Mesodermal cell (in vitro differentiated cells): Measurements from ENCODE around the gene GNGT1.
A peak's percentile ranks its signal among the peaks of the same experiment; 100 is the strongest.
"Not testable (repeated sequence)": the region's sequence is repeated elsewhere in the genome, so short reads cannot be mapped to it uniquely, and the experiment has no call there.

Source experiments
- H3K27ac ChIP-seq: 2 replicates; pipeline ENCODE4 v1.7.0; 2013; ENCODE audit warnings: mild to moderate bottlenecking, low read depth, low read length, moderate library complexity; ENCODE audit not compliant: severe bottlenecking
- H3K36me3 ChIP-seq: 2 replicates; pipeline ENCODE4 v1.7.1; 2013; ENCODE audit warnings: mild to moderate bottlenecking, low read length, moderate library complexity; ENCODE audit not compliant: control insufficient read depth, insufficient read depth
- H3K4me1 ChIP-seq: one replicate; pipeline ENCODE4 v1.7.1; 2013; ENCODE audit warnings: mild to moderate bottlenecking, low read length; ENCODE audit not compliant: insufficient read depth, control insufficient read depth, poor library complexity, severe bottlenecking
- H3K4me3 ChIP-seq: 2 replicates; pipeline ENCODE4 v1.7.0; 2013; ENCODE audit warnings: low read length, control low read depth, mild to moderate bottlenecking; ENCODE audit not compliant: insufficient read depth, poor library complexity, severe bottlenecking; ENCODE audit errors: extremely low read depth
- H3K9me3 ChIP-seq: 2 replicates; pipeline ENCODE4 v1.7.1; 2013; ENCODE audit warnings: mild to moderate bottlenecking, low read length, moderate library complexity; ENCODE audit not compliant: control insufficient read depth
- WGBS, 2 experiments: methylation state at CpG; one replicate each; pipeline ENCODE4 v1.1.5; 2013; ENCODE audit warnings: missing lambda C conversion rate in 2 of 2; ENCODE audit not compliant: insufficient coverage in 2 of 2; 5-methylcytosine and 5-hydroxymethylcytosine counted together

GNGT1 gene

GRCh38 chr7:93910076-93910994 lies 4.0 kb downstream of the GNGT1 start:
- Histone ChIP-seq H3K36me3 (no peaks in the 10 kb centered on the region), H3K9me3 (no peaks in the 10 kb centered on the region), H3K4me1 (no peaks in the 10 kb centered on the region), H3K4me3 (no peak overlapping the region), H3K27ac (no peak overlapping the region)
- no CpG with 5 or more reads among the region's 3 CpGs for WGBS, 2 experiments

GRCh38 chr7:93911242-93911641 lies 4.9 kb downstream of the GNGT1 start:
- no CpG with 5 or more reads among the region's 3 CpGs for WGBS, 2 experiments
- H3K27ac ChIP-seq, H3K36me3 ChIP-seq, H3K9me3 ChIP-seq, H3K4me1 ChIP-seq, H3K4me3 ChIP-seq: not testable (repeated sequence)

GRCh38 chr7:93911661-93912060 lies 5.3 kb downstream of the GNGT1 start:
- not testable (repeated sequence) for H3K36me3 ChIP-seq, H3K9me3 ChIP-seq, H3K4me3 ChIP-seq, H3K27ac ChIP-seq, H3K4me1 ChIP-seq

- Histone ChIP-seq H3K4me3 (no peak overlapping the region), H3K36me3 (no peaks in the 10 kb centered on the region), H3K4me1 (no peaks in the 10 kb centered on the region), H3K27ac (no peak overlapping the region), H3K9me3 (no peaks in the 10 kb centered on the region)
These were observed 6.8 kb downstream of the GNGT1 start for GRCh38 chr7:93913197-93913596.

- no peak overlapping the region for H3K4me3 ChIP-seq
- no peaks in the 10 kb centered on the region for H3K9me3 ChIP-seq
- H3K4me1 ChIP-seq, result no peaks in the 10 kb centered on the region
- H3K27ac ChIP-seq, result no peak overlapping the region
- no peaks in the 10 kb centered on the region for H3K36me3 ChIP-seq
- 82 to 100% methylated on average over 1 to 2 of the region's 7 CpGs for WGBS, 2 experiments
These were observed 8.3 kb downstream of the GNGT1 start for GRCh38 chr7:93914581-93915066.

- H3K9me3 ChIP-seq, H3K4me1 ChIP-seq, H3K27ac ChIP-seq, H3K4me3 ChIP-seq, H3K36me3 ChIP-seq: not testable (repeated sequence)
- no CpG with 5 or more reads among the region's 3 CpGs for WGBS, 2 experiments
These were observed 9.0 kb downstream of the GNGT1 start for GRCh38 chr7:93915206-93915842.

GRCh38 chr7:93915888-93916287 lies 9.5 kb downstream of the GNGT1 start:
- not testable (repeated sequence) for H3K9me3 ChIP-seq, H3K4me3 ChIP-seq, H3K27ac ChIP-seq, H3K4me1 ChIP-seq, H3K36me3 ChIP-seq

GRCh38 chr7:93916315-93916714 lies 9.9 kb downstream of the GNGT1 start:
- no CpG with 5 or more reads among the region's 4 CpGs for WGBS, 2 experiments
- H3K27ac ChIP-seq, H3K9me3 ChIP-seq, H3K4me1 ChIP-seq, H3K4me3 ChIP-seq, H3K36me3 ChIP-seq: not testable (repeated sequence)

- no peaks in the 10 kb centered on the region for H3K9me3 ChIP-seq
- WGBS, 2 experiments, result 100% methylated on average over 1 of the region's 6 CpGs; no CpG with 5 or more reads in 1 of the 2 experiments
- peak overlapping the region; percentile 56 for H3K4me3 ChIP-seq
- H3K36me3 ChIP-seq, result peaks cover 21% of the 10 kb centered on the region
- peak overlapping the region; percentile 89 for H3K27ac ChIP-seq
- peaks cover 11% of the 10 kb centered on the region for H3K4me1 ChIP-seq
These were observed 14.3 kb downstream of the GNGT1 start for GRCh38 chr7:93920496-93921182.

GRCh38 chr7:93921186-93921585 lies 14.8 kb downstream of the GNGT1 start:
- peak overlapping the region; percentile 56 for H3K4me3 ChIP-seq
- H3K36me3 ChIP-seq, result peaks cover 24% of the 10 kb centered on the region
- peaks cover 11% of the 10 kb centered on the region for H3K4me1 ChIP-seq
- 100% methylated on average over 3 of the region's 8 CpGs; no CpG with 5 or more reads in 1 of the 2 experiments for WGBS, 2 experiments
- H3K27ac ChIP-seq, result peak overlapping the region; percentile 89
- no peaks in the 10 kb centered on the region for H3K9me3 ChIP-seq
